Uterus (tissue), 4 donors: Measurements from ENCODE around the gene PYGB. TPM values are rescaled to one million over a fixed set of nuclear protein-coding genes. Genes with fewer than 3 reads are reported as not detected.
"Not testable (repeated sequence)": the region's sequence is repeated elsewhere in the genome, so short reads cannot be mapped to it uniquely, and the experiment has no call there.

Experiments used
- DNase-seq, 2 donors: peaks; one replicate each; pipeline ENCODE4 v3.0.0-alpha.2; 2019 to 2020
- H3K27ac ChIP-seq, 2 donors: fragments of 200-600 bp; sonication (generic); 1 replicate in 1 of 2; 2 replicates in 1 of 2; pipeline ENCODE4 v1.5.1; 2016 to 2018
- H3K27me3 ChIP-seq, 2 donors: fragments of 200-600 bp; sonication (generic); one replicate each; pipeline ENCODE4 v1.5.1; 2018 to 2019; ENCODE audit warnings: control low read depth in 1 of 2
- H3K36me3 ChIP-seq, 2 donors: fragments of 200-600 bp; sonication (generic); one replicate each; pipeline ENCODE4 v1.5.1; 2019; ENCODE audit warnings: control low read depth in 1 of 2
- H3K4me1 ChIP-seq, 2 donors: fragments of 200-600 bp; sonication (generic); one replicate each; pipeline ENCODE4 v1.5.1; 2018 to 2019; ENCODE audit warnings: control low read depth in 1 of 2
- H3K4me3 ChIP-seq, 2 donors: fragments of 200-600 bp; sonication (generic); 1 replicate in 1 of 2; 2 replicates in 1 of 2; pipeline ENCODE4 v1.5.1; 2018 to 2019; ENCODE audit warnings: mild to moderate bottlenecking in 1 of 2
- H3K9me3 ChIP-seq, 2 donors: fragments of 200-600 bp; sonication (generic); one replicate each; pipeline ENCODE4 v1.5.1; 2019; ENCODE audit warnings: control low read depth in 1 of 2
- POLR2A ChIP-seq, 2 donors: fragments of 450-650 bp; IDR thresholded peaks; one replicate each; pipeline ENCODE4 v1.6.1; 2016; ENCODE audit warnings: antibody characterized with exemption in 2 of 2, mild to moderate bottlenecking in 1 of 2, moderate library complexity in 1 of 2
- intact Hi-C: fragments of 100-400 bp; cut with DNase I; formaldehyde crosslinking; loops from one replicate; pipeline ENCODE4 v1.15.1; 2023; ENCODE audit warnings: low total_unique reads
- total RNA-seq, 4 donors: library from RNA; depleted of rRNA in 3 of 4; stranded (reverse); fragments of >200 nt in 3 of 4; gene quantifications; one replicate each; pipeline versions ENCODE4 v1.1.0 to v1.2.4, GENCODE V29; 2014 to 2023
- TF ChIP-seq, protein P1 (sequence below), 4 experiments: fragments of 200-600 bp in 2 of 4; fragments of 450-650 bp in 2 of 4; sonication (generic) in 2 of 4; IDR thresholded peaks; one replicate each; pipeline ENCODE4 v1.5.1; 2016 to 2019; ENCODE audit warnings: antibody characterized with exemption in 4 of 4, mild to moderate bottlenecking in 2 of 4, moderate library complexity in 1 of 4
- donor health status: DM: yes; HTN: yes; CAD: no.

Gene PYGB
- total RNA-seq, 4 donors from 2014 or later: 26.2 to 87.9 (median 49.8) TPM

DNA sequence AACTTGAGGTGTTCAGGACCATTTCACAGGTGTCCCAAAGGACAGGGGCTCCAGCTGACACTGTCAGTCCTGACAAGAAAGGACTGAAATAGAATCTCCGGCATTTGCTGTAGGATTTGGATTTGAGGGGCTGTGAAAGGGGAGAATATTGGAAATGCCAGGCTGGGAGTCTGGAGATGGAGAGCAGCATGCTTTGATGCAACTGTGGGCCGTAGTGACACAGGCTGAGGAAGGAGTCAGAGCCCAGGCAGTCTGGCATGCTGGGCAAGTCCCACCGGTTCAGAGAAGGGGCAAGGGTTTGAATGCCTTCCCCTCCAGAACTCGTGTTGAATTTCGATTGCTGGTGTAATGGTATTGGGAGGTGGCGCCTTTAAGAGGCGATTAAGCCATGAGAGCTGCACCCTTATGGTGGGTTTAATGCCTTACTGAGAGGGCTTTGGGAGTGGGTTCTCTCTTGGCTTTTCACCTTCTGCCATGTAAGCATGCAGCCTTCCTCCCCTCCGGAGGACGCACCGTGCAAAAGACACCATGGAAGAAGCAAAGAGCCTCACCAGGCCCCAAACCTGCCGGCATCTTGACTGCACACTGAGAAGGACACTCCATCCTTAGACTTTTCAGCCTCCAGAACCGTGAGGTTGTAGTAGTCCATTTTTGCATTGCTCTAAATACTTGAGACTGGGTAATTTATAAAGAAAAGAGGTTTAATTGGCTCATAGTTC, 9.4 kb upstream of the PYGB start:
- intact Hi-C loops: no loop called here
- no peaks in the 10 kb centered on the region for H3K27me3 ChIP-seq
- no peaks in the 10 kb centered on the region for H3K9me3 ChIP-seq
- H3K27ac ChIP-seq: peak overlapping the region; percentile 0 to 19
- TF ChIP-seq, protein P1, sequence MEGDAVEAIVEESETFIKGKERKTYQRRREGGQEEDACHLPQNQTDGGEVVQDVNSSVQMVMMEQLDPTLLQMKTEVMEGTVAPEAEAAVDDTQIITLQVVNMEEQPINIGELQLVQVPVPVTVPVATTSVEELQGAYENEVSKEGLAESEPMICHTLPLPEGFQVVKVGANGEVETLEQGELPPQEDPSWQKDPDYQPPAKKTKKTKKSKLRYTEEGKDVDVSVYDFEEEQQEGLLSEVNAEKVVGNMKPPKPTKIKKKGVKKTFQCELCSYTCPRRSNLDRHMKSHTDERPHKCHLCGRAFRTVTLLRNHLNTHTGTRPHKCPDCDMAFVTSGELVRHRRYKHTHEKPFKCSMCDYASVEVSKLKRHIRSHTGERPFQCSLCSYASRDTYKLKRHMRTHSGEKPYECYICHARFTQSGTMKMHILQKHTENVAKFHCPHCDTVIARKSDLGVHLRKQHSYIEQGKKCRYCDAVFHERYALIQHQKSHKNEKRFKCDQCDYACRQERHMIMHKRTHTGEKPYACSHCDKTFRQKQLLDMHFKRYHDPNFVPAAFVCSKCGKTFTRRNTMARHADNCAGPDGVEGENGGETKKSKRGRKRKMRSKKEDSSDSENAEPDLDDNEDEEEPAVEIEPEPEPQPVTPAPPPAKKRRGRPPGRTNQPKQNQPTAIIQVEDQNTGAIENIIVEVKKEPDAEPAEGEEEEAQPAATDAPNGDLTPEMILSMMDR (IDR thresholded peaks at IDR 0.05): no peak
- no peak for TF ChIP-seq POLR2A (IDR thresholded peaks at IDR 0.05)
- DNase-seq: no peak
- H3K36me3 ChIP-seq: no peaks in the 10 kb centered on the region
- H3K4me3 ChIP-seq: no peak overlapping the region
- H3K4me1 ChIP-seq: no peaks in the 10 kb centered on the region

DNA sequence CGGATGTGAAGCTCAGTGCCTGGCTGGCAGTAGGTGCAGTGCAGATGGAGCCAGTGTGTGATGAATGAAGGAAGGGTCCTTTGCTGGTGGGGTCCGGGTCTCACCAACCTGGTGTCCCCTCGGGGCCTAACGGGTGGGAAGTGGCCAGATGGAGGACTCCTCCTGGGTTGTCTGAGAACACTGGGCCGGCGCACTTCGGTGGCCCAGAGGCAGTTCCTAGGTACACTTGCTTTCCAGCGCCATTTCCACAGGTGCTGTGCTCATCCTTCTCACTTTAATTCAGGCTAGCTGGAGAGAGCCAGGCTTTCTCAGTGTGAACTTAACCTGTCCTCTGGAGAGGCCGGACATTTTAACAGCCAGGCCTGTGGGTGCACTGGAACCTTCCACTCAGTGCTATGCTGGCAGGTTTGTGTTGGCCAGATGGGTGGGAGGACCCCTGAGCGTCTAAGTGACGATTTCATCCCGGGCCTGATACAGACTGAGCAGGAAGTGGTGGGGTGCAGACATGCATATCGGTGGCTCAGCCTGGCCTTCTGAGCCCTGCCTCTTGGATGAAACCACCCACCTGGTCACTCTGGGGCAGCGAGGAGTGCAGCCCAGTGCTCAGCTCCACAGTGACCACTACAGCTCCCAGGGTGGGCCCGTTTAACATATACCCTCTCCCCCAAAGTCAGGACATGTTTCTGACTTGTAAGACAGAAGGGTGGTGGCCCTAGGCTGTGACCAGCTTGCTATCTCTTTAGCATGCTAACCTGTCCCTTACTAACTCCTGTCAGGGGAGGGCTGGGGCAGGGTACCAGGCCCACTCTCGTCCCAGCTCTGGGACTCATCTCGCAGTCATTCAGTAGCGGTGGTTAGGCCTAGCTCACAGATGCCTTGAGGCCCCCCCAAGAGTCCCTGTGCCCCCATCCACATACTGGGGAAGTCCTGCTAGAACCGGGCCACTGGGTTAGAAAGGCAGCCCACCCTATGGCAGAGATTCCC, 8.2 kb upstream of the PYGB start:
- Histone ChIP-seq H3K27ac (no peak overlapping the region), H3K27me3 (no peaks in the 10 kb centered on the region), H3K4me3 (no peak overlapping the region), H3K4me1 (no peaks in the 10 kb centered on the region), H3K9me3 (no peaks in the 10 kb centered on the region), H3K36me3 (no peaks in the 10 kb centered on the region)
- intact Hi-C loops: no loop called here
- DNase-seq: no peak
- TF ChIP-seq POLR2A (IDR thresholded peaks at IDR 0.05): no peak
- TF ChIP-seq, protein P1 (IDR thresholded peaks at IDR 0.05): no peak

DNA sequence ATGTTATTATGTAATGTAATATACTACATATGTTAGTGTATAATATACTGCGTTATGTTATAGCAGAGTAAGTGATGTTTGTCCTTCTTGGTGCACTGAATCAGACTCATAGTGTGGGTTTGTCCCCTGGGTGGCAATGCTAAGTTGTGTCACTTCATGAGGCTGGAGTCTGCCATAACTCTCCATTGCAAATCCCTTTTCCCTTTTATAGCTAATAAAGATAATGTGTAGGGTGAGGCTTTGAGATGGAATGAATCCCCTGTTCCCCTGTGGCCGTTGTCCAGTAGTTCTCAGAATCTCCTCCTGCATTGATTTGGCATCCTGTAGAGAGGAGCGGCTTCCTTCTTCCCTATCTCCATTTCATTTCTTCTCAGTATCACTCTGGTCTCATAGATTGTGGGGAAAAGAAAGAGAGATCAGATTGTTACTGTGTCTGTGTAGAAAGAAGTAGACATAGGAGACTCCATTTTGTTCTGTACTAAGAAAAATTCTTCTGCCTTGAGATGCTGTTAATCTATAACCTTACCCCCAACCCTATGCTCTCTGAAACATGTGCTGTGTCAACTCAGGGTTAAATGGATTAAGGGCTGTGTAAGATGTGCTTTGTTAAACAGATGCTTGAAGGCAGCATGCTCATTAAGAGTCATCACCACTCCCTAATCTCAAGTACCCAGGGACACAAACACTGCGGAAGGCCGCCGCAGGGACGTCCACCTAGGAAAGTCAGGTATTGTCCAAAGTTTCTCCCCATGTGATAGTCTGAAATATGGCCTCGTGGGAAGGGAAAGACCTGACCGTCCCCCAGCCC, 6.8 kb upstream of the PYGB start:
- intact Hi-C loops: not testable (repeated sequence)

DNA sequence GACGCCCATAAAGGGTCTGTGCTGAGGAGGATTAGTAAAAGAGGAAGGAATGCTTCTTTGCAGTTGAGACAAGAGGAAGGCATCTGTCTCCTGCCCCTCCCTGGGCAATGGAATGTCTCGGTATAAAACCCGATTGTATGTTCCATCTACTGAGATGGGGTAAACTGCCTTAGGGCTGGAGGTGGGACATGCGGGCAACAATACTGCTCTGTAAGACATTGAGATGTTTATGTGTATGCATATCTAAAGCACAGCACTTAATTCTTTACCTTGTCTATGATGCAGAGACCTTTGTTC, 6.3 kb upstream of the PYGB start:
- H3K36me3 ChIP-seq, intact Hi-C loops, H3K27ac ChIP-seq, H3K4me1 ChIP-seq, H3K4me3 ChIP-seq, H3K9me3 ChIP-seq, H3K27me3 ChIP-seq, DNase-seq: not testable (repeated sequence)

More for the DNA sequence above, 6.8 kb upstream of the PYGB start:
- not testable (repeated sequence) for H3K36me3 ChIP-seq, H3K27me3 ChIP-seq, H3K27ac ChIP-seq, DNase-seq, H3K9me3 ChIP-seq, H3K4me3 ChIP-seq, H3K4me1 ChIP-seq

DNA sequence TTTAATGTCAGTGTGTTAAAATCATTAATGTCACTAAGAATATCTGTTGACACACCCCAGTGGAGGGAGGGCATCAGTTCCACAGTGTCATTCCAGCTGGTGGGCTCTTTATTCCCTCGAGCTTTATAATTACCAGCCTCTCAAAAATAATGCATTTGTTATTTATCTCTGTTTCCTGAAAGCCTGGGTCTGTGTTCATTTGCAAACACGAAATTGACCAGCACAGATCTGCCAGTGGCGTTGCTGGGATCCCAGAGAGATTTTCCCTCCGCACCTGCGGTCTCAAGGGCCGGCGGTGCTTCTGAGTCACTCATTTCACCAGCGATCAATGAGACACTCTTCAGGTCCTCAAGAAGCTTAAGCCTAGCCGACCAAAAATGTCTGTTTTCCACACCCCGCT, 5.7 kb upstream of the PYGB start:
- DNase-seq: no peak
- intact Hi-C loops: no loop called here
- Histone ChIP-seq H3K4me1 (peaks cover 0 to 5% of the 10 kb centered on the region in 2 donors), H3K36me3 (no peaks in the 10 kb centered on the region), H3K9me3 (no peaks in the 10 kb centered on the region), H3K27me3 (no peaks in the 10 kb centered on the region), H3K4me3 (no peak overlapping the region), H3K27ac (no peak overlapping the region)
- TF ChIP-seq, protein P1 (IDR thresholded peaks at IDR 0.05): no peak
- no peak for TF ChIP-seq POLR2A (IDR thresholded peaks at IDR 0.05)
